Upper lobe of left lung (tissue), 6 donors: ENCODE data around the gene MSL3B.

Source experiments
- ATAC-seq, 2 donors: fragments of 200-7000 bp; cut with Tn5 transposase; one replicate each; pipeline ENCODE4 v1.9.1; 2022; ENCODE audit warnings: mild to moderate bottlenecking in 2 of 2, moderate library complexity in 2 of 2; ENCODE audit not compliant: low FRiP score in 2 of 2
- DNase-seq, 2 donors: peaks; one replicate each; pipeline ENCODE4 v3.0.0-alpha.2; 2019 to 2020
- H3K27ac ChIP-seq, 4 donors: fragments of 200-600 bp; sonication (generic); one replicate each; pipeline ENCODE4 v1.5.1; 2016 to 2019
- H3K27me3 ChIP-seq, 4 donors: fragments of 200-600 bp; sonication (generic); one replicate each; pipeline ENCODE4 v1.5.1; 2017 to 2019
- H3K36me3 ChIP-seq, 4 donors: fragments of 200-600 bp; sonication (generic); one replicate each; pipeline ENCODE4 v1.5.1; 2016 to 2019
- H3K4me1 ChIP-seq, 4 donors: fragments of 200-600 bp; sonication (generic); one replicate each; pipeline ENCODE4 v1.5.1; 2018 to 2019
- H3K4me3 ChIP-seq, 4 donors: fragments of 200-600 bp; sonication (generic); one replicate each; pipeline ENCODE4 v1.5.1; 2017 to 2019; ENCODE audit warnings: mild to moderate bottlenecking in 2 of 4, moderate library complexity in 1 of 4
- H3K9me3 ChIP-seq, 4 donors: fragments of 200-600 bp; sonication (generic); one replicate each; pipeline ENCODE4 v1.5.1; 2018 to 2019
- EP300 ChIP-seq, 4 donors: sonication (generic); formaldehyde crosslinking; IDR thresholded peaks; one replicate each; pipeline ENCODE4 v1.5.1; 2017; ENCODE audit warnings: antibody characterized with exemption in 4 of 4, control low read depth in 2 of 4
- POLR2A ChIP-seq, 4 donors: fragments of 450-650 bp; IDR thresholded peaks; one replicate each; pipeline ENCODE4 v1.5.1; 2016 to 2017; ENCODE audit warnings: antibody characterized with exemption in 4 of 4, mild to moderate bottlenecking in 2 of 4
- POLR2AphosphoS5 ChIP-seq, 2 donors: sonication (generic); formaldehyde crosslinking; IDR thresholded peaks; one replicate each; pipeline ENCODE4 v1.5.1; 2017; ENCODE audit warnings: antibody characterized with exemption in 2 of 2
- WGBS, 2 donors: methylation state at CpG; one replicate each; pipeline ENCODE4 v1.1.5; 2017 to 2018; 5-methylcytosine and 5-hydroxymethylcytosine counted together
- TF ChIP-seq, protein P1 (sequence below), 6 experiments: fragments of 450-650 bp in 4 of 6; fragments of 200-600 bp in 2 of 6; sonication (generic) in 2 of 6; IDR thresholded peaks; one replicate each; pipeline ENCODE4 v1.5.1; 2016 to 2019; ENCODE audit warnings: antibody characterized with exemption in 6 of 6
- donor health status: DM: no; HTN: no; CAD: no; lungs with moderate emphysema.
- donor health status: DM: no; HTN: yes; CAD: no; lungs with severe emphysema.

MSL3B gene

DNA sequence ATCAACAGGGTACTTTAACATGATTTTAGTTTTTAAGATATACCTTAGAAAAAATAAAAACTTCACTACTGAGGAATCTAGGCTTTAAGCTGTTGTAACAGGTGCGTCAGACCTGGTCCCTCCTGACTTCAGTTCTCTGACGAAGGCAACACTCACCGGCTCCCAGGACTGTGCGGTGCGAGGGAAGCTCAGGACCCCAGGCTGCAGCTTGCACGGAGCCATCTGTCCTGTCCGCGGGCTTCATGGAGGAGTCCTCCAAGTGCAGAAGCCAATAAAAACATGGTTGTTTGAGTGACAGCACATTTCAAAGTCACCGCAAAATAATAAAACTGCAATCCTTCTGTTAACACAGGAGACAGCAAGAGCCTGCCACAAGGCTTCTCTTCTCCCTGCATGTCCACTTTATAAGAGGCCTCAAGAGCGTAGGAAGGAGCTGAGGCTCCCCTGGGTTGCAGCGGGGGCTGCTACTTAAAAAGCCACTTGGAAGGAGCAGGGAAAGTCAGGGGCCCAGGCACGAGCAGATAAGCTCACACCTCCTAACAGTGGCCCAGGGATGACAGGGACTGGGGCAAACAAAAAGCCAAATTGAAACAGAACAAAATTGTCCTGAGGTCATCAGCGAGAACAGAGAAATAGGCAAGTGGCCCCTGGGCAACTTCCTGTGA is 18.4 kb downstream of the MSL3B start:
- Histone ChIP-seq H3K27me3 (peaks cover 0 to 3% (median 0%) of the 10 kb centered on the region in 4 donors), H3K4me1 (peaks cover 8 to 15% (median 9%) of the 10 kb centered on the region in 4 donors), H3K9me3 (no peaks in the 10 kb centered on the region), H3K4me3 (no peak overlapping the region), H3K36me3 (no peaks in the 10 kb centered on the region), H3K27ac (no peak overlapping the region)
- ATAC-seq (no peak), DNase-seq (no peak)
- WGBS, 2 donors: 84 to 90% methylated on average over 13 of the region's 13 CpGs
- no peak for TF ChIP-seq POLR2AphosphoS5 (IDR thresholded peaks at IDR 0.05)
- TF ChIP-seq EP300 (IDR thresholded peaks at IDR 0.05): no peak
- no peak for TF ChIP-seq POLR2A (IDR thresholded peaks at IDR 0.05)
- TF ChIP-seq, protein P1, sequence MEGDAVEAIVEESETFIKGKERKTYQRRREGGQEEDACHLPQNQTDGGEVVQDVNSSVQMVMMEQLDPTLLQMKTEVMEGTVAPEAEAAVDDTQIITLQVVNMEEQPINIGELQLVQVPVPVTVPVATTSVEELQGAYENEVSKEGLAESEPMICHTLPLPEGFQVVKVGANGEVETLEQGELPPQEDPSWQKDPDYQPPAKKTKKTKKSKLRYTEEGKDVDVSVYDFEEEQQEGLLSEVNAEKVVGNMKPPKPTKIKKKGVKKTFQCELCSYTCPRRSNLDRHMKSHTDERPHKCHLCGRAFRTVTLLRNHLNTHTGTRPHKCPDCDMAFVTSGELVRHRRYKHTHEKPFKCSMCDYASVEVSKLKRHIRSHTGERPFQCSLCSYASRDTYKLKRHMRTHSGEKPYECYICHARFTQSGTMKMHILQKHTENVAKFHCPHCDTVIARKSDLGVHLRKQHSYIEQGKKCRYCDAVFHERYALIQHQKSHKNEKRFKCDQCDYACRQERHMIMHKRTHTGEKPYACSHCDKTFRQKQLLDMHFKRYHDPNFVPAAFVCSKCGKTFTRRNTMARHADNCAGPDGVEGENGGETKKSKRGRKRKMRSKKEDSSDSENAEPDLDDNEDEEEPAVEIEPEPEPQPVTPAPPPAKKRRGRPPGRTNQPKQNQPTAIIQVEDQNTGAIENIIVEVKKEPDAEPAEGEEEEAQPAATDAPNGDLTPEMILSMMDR (IDR thresholded peaks at IDR 0.05): no peak

DNA sequence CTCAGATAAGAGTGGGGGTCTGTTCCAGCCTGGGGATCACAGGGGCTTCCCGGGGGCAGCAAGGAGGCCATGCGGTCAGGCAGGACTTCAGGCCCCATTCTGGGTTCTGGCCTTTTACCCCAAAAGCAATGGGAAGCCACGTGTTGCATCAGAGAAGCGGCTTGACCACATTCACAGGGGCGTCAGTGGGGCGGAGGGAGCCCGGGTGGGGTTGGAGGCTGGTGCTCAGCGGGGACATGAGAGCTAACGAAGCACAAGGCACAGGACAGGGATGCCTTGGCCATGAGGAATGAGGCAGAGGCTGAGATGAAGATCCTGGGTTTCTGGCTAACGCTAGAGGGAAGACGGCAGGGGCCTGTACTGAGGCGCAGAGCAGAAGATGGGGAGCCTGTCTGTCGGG is 19.9 kb downstream of the MSL3B start:
- peaks cover 0 to 3% (median 0%) of the 10 kb centered on the region in 4 donors for H3K27me3 ChIP-seq
- no peaks in the 10 kb centered on the region for H3K36me3 ChIP-seq
- H3K9me3 ChIP-seq: no peaks in the 10 kb centered on the region
- H3K4me3 ChIP-seq: no peak overlapping the region
- TF ChIP-seq EP300 (IDR thresholded peaks at IDR 0.05): no peak
- TF ChIP-seq POLR2A (IDR thresholded peaks at IDR 0.05): no peak
- TF ChIP-seq, protein P1 (IDR thresholded peaks at IDR 0.05): no peak
- no peak for TF ChIP-seq POLR2AphosphoS5 (IDR thresholded peaks at IDR 0.05)
- no peak overlapping the region for H3K27ac ChIP-seq
- WGBS, 2 donors: 82 to 99% methylated on average over 13 of the region's 13 CpGs
- ATAC-seq (no peak), DNase-seq (no peak)
- peaks cover 0 to 5% (median 0%) of the 10 kb centered on the region in 4 donors for H3K4me1 ChIP-seq

DNA sequence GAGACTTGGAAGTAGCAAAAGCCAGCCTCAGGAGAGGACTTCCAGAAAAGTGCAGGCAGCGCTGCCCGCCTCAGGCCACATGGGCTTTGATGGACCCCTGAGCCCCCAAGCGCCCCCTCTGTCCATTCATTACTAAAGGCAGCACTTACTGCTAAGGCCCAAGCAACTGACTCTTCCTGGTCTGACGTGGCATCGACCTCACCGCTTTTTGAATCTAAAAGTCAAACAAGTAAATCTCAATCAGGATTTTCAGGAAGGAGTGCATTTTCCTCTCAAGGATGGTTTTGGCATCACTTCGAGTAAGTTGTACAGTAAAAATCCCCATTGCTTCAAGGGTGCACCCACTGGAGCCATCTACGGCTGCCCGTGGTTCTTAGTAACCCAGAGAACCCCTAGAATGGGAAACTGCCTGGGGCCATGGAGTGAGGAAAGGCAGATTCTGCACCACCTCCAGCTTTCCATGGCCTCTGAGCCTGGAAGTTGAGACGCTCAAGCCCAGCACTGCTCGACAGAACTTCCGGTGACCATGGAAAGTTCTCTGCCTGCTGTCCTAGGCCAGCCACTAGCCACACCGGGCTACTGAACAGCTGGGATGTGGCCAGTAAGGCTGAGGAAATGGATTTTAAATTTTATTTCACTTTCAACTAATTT is 20.8 kb downstream of the MSL3B start:
- H3K4me3 ChIP-seq: no peak overlapping the region
- WGBS, 2 donors: 96 to 97% methylated on average over 13 of the region's 13 CpGs
- H3K36me3 ChIP-seq: no peaks in the 10 kb centered on the region
- H3K27me3 ChIP-seq: peaks cover 0 to 3% (median 0%) of the 10 kb centered on the region in 4 donors
- H3K27ac ChIP-seq: no peak overlapping the region
- no peak for ATAC-seq
- DNase-seq: no peak
- TF ChIP-seq POLR2A (IDR thresholded peaks at IDR 0.05) (no peak), EP300 (IDR thresholded peaks at IDR 0.05) (no peak), POLR2AphosphoS5 (IDR thresholded peaks at IDR 0.05) (no peak)
- TF ChIP-seq, protein P1 (IDR thresholded peaks at IDR 0.05): no peak
- no peaks in the 10 kb centered on the region for H3K4me1 ChIP-seq
- no peaks in the 10 kb centered on the region for H3K9me3 ChIP-seq

DNA sequence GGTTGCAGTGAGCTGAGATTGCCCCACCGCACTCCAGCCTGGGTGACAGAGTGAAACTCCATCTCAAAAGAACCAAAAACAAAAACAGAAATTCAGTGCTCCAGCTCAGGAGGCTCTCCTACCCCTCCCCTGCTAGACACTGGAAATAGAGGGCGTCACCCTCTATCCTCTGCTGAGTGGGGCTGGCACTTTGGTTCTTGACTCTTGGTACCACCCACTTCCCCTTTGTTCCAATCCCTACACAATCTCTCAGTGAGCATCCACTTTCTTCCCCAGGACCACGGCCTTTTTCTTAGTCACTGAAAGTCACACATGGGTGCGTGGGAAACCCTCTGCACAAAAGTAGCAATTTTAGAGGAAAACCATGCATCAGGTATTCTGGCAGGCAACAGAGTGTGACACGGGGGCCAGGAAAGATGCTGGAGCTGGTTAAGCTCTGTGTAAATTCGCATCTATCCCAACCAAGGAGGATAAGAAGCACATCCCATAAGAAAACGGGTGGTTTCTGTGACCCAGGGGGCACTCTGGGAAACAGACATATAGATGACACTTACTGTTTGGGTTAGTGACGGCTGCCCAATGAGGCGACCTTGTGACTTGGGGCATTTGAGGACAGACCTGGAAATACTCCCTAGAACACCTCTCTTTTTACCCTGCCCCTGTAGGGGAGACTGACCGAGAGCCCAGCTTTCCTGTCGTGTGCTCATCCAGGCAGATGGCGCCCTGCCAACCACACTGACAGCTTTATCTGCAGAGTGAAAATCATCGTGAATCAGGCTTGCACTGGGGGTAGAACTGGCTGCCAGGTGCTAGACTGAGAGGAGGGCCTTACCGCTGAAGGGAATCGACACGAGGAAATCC is 21.6 kb downstream of the MSL3B start:
- Histone ChIP-seq H3K4me1 (no peaks in the 10 kb centered on the region), H3K27ac (no peak overlapping the region), H3K4me3 (no peak overlapping the region), H3K27me3 (peaks cover 0 to 3% (median 0%) of the 10 kb centered on the region in 4 donors), H3K36me3 (no peaks in the 10 kb centered on the region), H3K9me3 (no peaks in the 10 kb centered on the region)
- TF ChIP-seq POLR2A (IDR thresholded peaks at IDR 0.05) (no peak), EP300 (IDR thresholded peaks at IDR 0.05) (no peak), POLR2AphosphoS5 (IDR thresholded peaks at IDR 0.05) (no peak)
- TF ChIP-seq, protein P1 (IDR thresholded peaks at IDR 0.05): no peak
- ATAC-seq (no peak), DNase-seq (no peak)
- 91 to 92% methylated on average over 15 to 16 of the region's 16 CpGs for WGBS, 2 donors
